ENCODE results near the gene MAP3K5.

Gene MAP3K5

GRCh38 chr6:136521911-136522310, 270.4 kb downstream of the MAP3K5 start:
- no peak for ATAC-seq
- TF ChIP-seq OSR1 (CRISPR knock-in tag; IDR thresholded peaks at IDR 0.05) (no peak), ISL1 (CRISPR knock-in tag; IDR thresholded peaks at IDR 0.05) (no peak), CREB5 (CRISPR knock-in tag; IDR thresholded peaks at IDR 0.05; ENCODE audit: low read depth) (no peak), CSRNP3 (CRISPR knock-in tag; IDR thresholded peaks at IDR 0.05) (no peak), ZFP30 (CRISPR knock-in tag; IDR thresholded peaks at IDR 0.05) (no peak), ZC3H10 (CRISPR knock-in tag; IDR thresholded peaks at IDR 0.05) (no peak), BACH2 (CRISPR knock-in tag; IDR thresholded peaks at IDR 0.05; ENCODE audit: borderline replicate concordance) (no peak), SNAI2 (CRISPR knock-in tag; IDR thresholded peaks at IDR 0.05) (no peak)

GRCh38 chr6:136521427-136521826, 270.9 kb downstream of the MAP3K5 start:
- no peak for ATAC-seq
- no peak for TF ChIP-seq SNAI2 (CRISPR knock-in tag; IDR thresholded peaks at IDR 0.05)
- no peak for TF ChIP-seq ZFP3 (CRISPR knock-in tag; IDR thresholded peaks at IDR 0.05)

- no peak for TF ChIP-seq PPARA (CRISPR knock-in tag; IDR thresholded peaks at IDR 0.05; ENCODE audit: borderline replicate concordance)
- TF ChIP-seq ZNF70 (CRISPR knock-in tag; IDR thresholded peaks at IDR 0.05): no peak
- no peak for ATAC-seq
Observed at GRCh38 chr6:136520517-136520916, 271.8 kb downstream of the MAP3K5 start.

- TF ChIP-seq PATZ1 (CRISPR knock-in tag; IDR thresholded peaks at IDR 0.05; ENCODE audit: borderline replicate concordance): no peak
- no peak for TF ChIP-seq ZNF565 (CRISPR knock-in tag; conservative IDR thresholded peaks at IDR 0.05; ENCODE audit: low read depth)
- no peak for TF ChIP-seq ZFP3 (CRISPR knock-in tag; IDR thresholded peaks at IDR 0.05)
- no peak for TF ChIP-seq CSRNP3 (CRISPR knock-in tag; IDR thresholded peaks at IDR 0.05)
- TF ChIP-seq BACH2 (CRISPR knock-in tag; IDR thresholded peaks at IDR 0.05; ENCODE audit: borderline replicate concordance): no peak
- TF ChIP-seq GLIS3 (CRISPR knock-in tag; IDR thresholded peaks at IDR 0.05): no peak
- TF ChIP-seq OSR1 (CRISPR knock-in tag; IDR thresholded peaks at IDR 0.05): no peak
- no peak for TF ChIP-seq CSDC2 (CRISPR knock-in tag; IDR thresholded peaks at IDR 0.05)
- ATAC-seq: no peak
Observed at GRCh38 chr6:136517582-136517981, 274.7 kb downstream of the MAP3K5 start.

- no peak for ATAC-seq
- TF ChIP-seq ZNF565 (CRISPR knock-in tag; conservative IDR thresholded peaks at IDR 0.05; ENCODE audit: low read depth) (no peak), PATZ1 (CRISPR knock-in tag; IDR thresholded peaks at IDR 0.05; ENCODE audit: borderline replicate concordance) (no peak), ZFP30 (CRISPR knock-in tag; IDR thresholded peaks at IDR 0.05) (no peak), CSRNP3 (CRISPR knock-in tag; IDR thresholded peaks at IDR 0.05) (no peak), POU6F1 (CRISPR knock-in tag; IDR thresholded peaks at IDR 0.05; ENCODE audit: borderline replicate concordance, low read depth) (no peak), ESRRG (CRISPR knock-in tag; IDR thresholded peaks at IDR 0.05) (no peak), TSHZ2 (CRISPR knock-in tag; IDR thresholded peaks at IDR 0.05) (no peak), OSR1 (CRISPR knock-in tag; IDR thresholded peaks at IDR 0.05) (no peak), ZFP3 (CRISPR knock-in tag; IDR thresholded peaks at IDR 0.05) (no peak), ARNTL (CRISPR knock-in tag; IDR thresholded peaks at IDR 0.05; ENCODE audit: borderline replicate concordance, low read depth) (no peak)
Observed at GRCh38 chr6:136517002-136517401, 275.3 kb downstream of the MAP3K5 start.
